HepG2 (cell line): ENCODE results near the gene VPS37D. TPM values are rescaled to one million over a fixed set of nuclear protein-coding genes. Genes with fewer than 3 reads are reported as not detected.

Source experiments
- ATAC-seq: fragments of 200-7000 bp; cut with Tn5 transposase; 3 replicates; pipeline ENCODE4 v1.9.1; 2020; ENCODE audit warnings: mild to moderate bottlenecking, moderate library complexity
- BruUV-seq: library from RNA; stranded (reverse); fragments of 400-500 nt; replicated peaks from 2 replicates; lab custom pipeline; 2021; lab: Mats Ljungman, UMichigan
- CTCF ChIA-PET: fragments of 300-600 bp; formaldehyde crosslinking; extraction: SDS; loops from one replicate; lab custom pipeline; 2021; ENCODE audit warnings: low total read pairs, inconsistent platforms, low intra/inter-chr PET ratio; lab: Yijun Ruan, JAX
- POLR2A ChIA-PET: fragments of 350-600 bp; sonication (Branson Sonifier 250); formaldehyde crosslinking; loops from one replicate; lab custom pipeline; 2020; ENCODE audit warnings: antibody characterized with exemption, inconsistent platforms; lab: Yijun Ruan, JAX
- DNase-seq: peaks from one replicate; pipeline ENCODE4 v3.0.0-alpha.2; 2015; ENCODE audit warnings: low spot score
- FAIRE-seq: peaks from 3 replicates; lab custom pipeline; 2011; peaks lifted over from hg19 to GRCh38; lab: Jason Lieb, UNC
- H2AFZ ChIP-seq: one replicate; pipeline ENCODE4 v1.6.1; 2011; ENCODE audit warnings: low read length, inconsistent platforms
- H3K27ac ChIP-seq: fragments of 300-600 bp; 3 replicates; pipeline ENCODE4 v1.8.0; 2011; ENCODE audit warnings: mixed run types, mild to moderate bottlenecking, mixed read lengths, low read length, inconsistent platforms; ENCODE audit not compliant: insufficient read depth; ENCODE audit errors: extremely low read length
- H3K27me3 ChIP-seq, 2 experiments: fragments of 200-600 bp in 1 of 2; 2 replicates in 1 of 2; 3 replicates in 1 of 2; pipeline versions ENCODE4 v1.6.0 to v1.8.0; 2011; ENCODE audit warnings: low read length in 2 of 2, mild to moderate bottlenecking in 2 of 2, moderate library complexity in 2 of 2, inconsistent platforms in 1 of 2; ENCODE audit not compliant: insufficient read depth in 2 of 2, control insufficient read depth in 1 of 2
- H3K36me3 ChIP-seq, 2 experiments: fragments of 200-600 bp in 1 of 2; replicated peaks in 1 of 2; 2 replicates in 1 of 2; 3 replicates in 1 of 2; pipeline versions ENCODE4 v1.5.1 to v1.8.0; 2011; ENCODE audit warnings: low read length in 2 of 2, inconsistent platforms in 1 of 2; ENCODE audit not compliant: insufficient read depth in 2 of 2, control insufficient read depth in 1 of 2
- H3K4me1 ChIP-seq: 2 replicates; pipeline ENCODE4 v1.5.1; 2012; ENCODE audit warnings: low read length, inconsistent platforms; ENCODE audit not compliant: insufficient read depth
- H3K4me2 ChIP-seq: 2 replicates; pipeline ENCODE4 v1.6.0; 2011; ENCODE audit warnings: low read depth, low read length, inconsistent platforms
- H3K4me3 ChIP-seq, 3 experiments: fragments of 200-600 bp in 1 of 3; sonication (generic), shearing (Covaris generic) in 1 of 3; replicated peaks in 1 of 3; 2 replicates each; pipeline ENCODE4 v1.5.1; 2011 to 2016; ENCODE audit warnings: low read length in 3 of 3, inconsistent platforms in 2 of 3, low read depth in 2 of 3, mild to moderate bottlenecking in 2 of 3, control low read depth in 1 of 3, mixed read lengths in 1 of 3; ENCODE audit not compliant: insufficient read depth in 1 of 3
- H3K79me2 ChIP-seq: one replicate; pipeline ENCODE4 v1.6.1; 2011; ENCODE audit warnings: low read length, inconsistent platforms; ENCODE audit not compliant: insufficient read depth
- H3K9ac ChIP-seq: 2 replicates; pipeline ENCODE4 v1.6.0; 2011; ENCODE audit warnings: mild to moderate bottlenecking, low read depth, low read length, inconsistent platforms; ENCODE audit not compliant: insufficient read depth
- H3K9me3 ChIP-seq: 2 replicates; pipeline ENCODE4 v1.5.1; 2012; ENCODE audit warnings: mild to moderate bottlenecking, low read length
- H4K20me1 ChIP-seq: 2 replicates; pipeline ENCODE4 v1.6.0; 2011; ENCODE audit warnings: inconsistent platforms, mild to moderate bottlenecking, low read length, moderate library complexity; ENCODE audit not compliant: insufficient read depth
- ASH2L ChIP-seq: fragments of 300-600, 200-600 bp; sonication (generic); IDR thresholded peaks from 2 replicates; pipeline ENCODE4 v1.7.0; 2017; ENCODE audit warnings: low read depth, mild to moderate bottlenecking, moderate library complexity, mixed read lengths, low read length; ENCODE audit not compliant: insufficient read length
- ETS1 ChIP-seq: sonication (generic); formaldehyde crosslinking; IDR thresholded peaks from 2 replicates; pipeline ENCODE4 v1.4.0; 2020; ENCODE audit warnings: missing genetic modification reagents
- MAFG ChIP-seq: sonication (generic); formaldehyde crosslinking; IDR thresholded peaks from 2 replicates; pipeline ENCODE4 v1.5.1; 2020; ENCODE audit warnings: mild to moderate bottlenecking, missing genetic modification reagents
- ZNF446 ChIP-seq: sonication (generic); formaldehyde crosslinking; IDR thresholded peaks from 2 replicates; pipeline ENCODE4 v1.5.0; 2020; ENCODE audit warnings: mild to moderate bottlenecking, missing genetic modification reagents
- WGBS: methylation state at CpG from one replicate; pipeline ENCODE4 v1.1.6; 2017; ENCODE audit warnings: low lambda C conversion rate; 5-methylcytosine and 5-hydroxymethylcytosine counted together
- in situ Hi-C: cut with HindIII; loops from 2 replicates; pipeline ENCODE4 v1.10.0; 2017; ENCODE audit warnings: low pct_unique_long_range_greater_than_20kb; ENCODE audit not compliant: extremely low pct_ligation_motif_present
- intact Hi-C: fragments of 100-400 bp; cut with micrococcal nuclease; formaldehyde crosslinking; loops from one replicate; pipeline ENCODE4 v1.10.0; 2022; ENCODE audit not compliant: unreplicated experiment
- polyA plus RNA-seq, 8 experiments: library from polyadenylated mRNA; depleted of rRNA in 3 of 8; stranded (reverse) in 7 of 8; unstranded in 1 of 8; fragments of >200 nt; fragmentation: Illumina TruSeq in 4 of 8; extraction: Trizol in 4 of 8; gene quantifications; 2 replicates each; pipeline versions ENCODE4 v1.2.1 to v1.2.3, GENCODE V29; 2011 to 2016; ENCODE audit warnings: low read depth in 4 of 8, missing spikeins in 1 of 8, mixed read lengths in 1 of 8; ENCODE audit not compliant: insufficient read depth in 1 of 8
- total RNA-seq, 5 experiments: library from RNA; depleted of rRNA; stranded (reverse); fragments of >200 nt; fragmentation: Illumina TruSeq; extraction: Trizol; gene quantifications; 2 replicates each; pipeline ENCODE4 v1.2.3, GENCODE V29; 2016; ENCODE audit warnings: low read depth in 1 of 5
- TF ChIP-seq, protein P1 (sequence below): sonication (generic); formaldehyde crosslinking; IDR thresholded peaks from 2 replicates; pipeline ENCODE4 v1.5.1; 2020; ENCODE audit warnings: missing genetic modification reagents, mild to moderate bottlenecking, borderline replicate concordance
- TF ChIP-seq, protein P2 (sequence below): sonication (generic); formaldehyde crosslinking; IDR thresholded peaks from 2 replicates; pipeline ENCODE4 v1.4.0; 2020; ENCODE audit warnings: mild to moderate bottlenecking, missing genetic modification reagents

The VPS37D gene
- total and polyA plus RNA-seq, 2 of the 13 experiments (the other 11 are each of a cell fraction or from before 2014, with no cell fraction given) = 3.8 to 6.3 TPM

DNA sequence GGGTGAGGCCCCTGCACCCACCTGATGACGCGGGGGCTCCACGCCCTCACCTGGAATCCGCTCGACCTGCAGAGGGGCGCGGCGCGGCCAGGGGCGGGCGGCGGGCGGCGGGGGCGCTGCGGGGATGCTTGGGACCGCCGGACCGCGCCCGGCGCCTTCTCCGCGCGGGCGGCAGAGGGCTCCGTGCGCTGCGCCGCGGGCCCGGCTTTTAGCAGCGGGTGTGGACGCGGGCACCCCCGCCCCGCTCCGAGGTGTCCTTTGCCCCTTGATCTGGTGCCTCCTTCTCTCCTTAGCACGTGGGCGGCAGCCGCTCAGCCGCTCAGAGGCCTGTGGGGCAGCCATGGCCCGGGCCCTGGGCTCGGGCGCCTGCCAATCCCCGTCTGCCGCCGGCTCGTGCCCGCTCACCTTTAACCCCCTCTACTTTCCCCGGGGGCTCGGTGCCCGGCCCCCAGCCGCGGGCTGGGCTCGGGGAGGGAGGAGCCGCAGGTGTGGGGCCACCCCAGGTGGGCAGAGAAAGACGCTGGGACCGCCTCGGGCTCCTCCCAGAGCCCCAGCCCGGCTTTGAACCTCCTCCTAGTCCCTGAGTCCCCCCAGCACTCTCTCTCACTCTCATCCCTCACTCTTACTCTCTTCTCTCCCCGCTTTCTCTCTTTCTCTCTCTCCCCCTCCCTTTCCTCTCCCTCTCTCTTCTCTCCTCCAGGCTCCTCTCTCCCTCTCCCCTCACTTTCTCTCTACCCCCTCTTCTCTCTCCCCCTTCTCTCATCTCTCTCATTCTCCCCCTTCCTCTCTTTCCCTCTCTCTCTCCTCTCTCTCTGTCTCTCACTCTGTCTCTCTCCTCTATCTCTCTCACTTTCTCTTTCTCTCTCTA is 19.7 kb upstream of the VPS37D start (continued):
- no peak for TF ChIP-seq ETS1 (CRISPR knock-in tag)
- TF ChIP-seq, protein P1, sequence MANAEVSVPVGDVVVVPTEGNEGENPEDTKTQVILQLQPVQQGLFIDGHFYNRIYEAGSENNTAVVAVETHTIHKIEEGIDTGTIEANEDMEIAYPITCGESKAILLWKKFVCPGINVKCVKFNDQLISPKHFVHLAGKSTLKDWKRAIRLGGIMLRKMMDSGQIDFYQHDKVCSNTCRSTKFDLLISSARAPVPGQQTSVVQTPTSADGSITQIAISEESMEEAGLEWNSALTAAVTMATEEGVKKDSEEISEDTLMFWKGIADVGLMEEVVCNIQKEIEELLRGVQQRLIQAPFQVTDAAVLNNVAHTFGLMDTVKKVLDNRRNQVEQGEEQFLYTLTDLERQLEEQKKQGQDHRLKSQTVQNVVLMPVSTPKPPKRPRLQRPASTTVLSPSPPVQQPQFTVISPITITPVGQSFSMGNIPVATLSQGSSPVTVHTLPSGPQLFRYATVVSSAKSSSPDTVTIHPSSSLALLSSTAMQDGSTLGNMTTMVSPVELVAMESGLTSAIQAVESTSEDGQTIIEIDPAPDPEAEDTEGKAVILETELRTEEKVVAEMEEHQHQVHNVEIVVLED (CRISPR knock-in tag) = no peak
- TF ChIP-seq ZNF446 = no peak
- TF ChIP-seq, all 625 proteins: peak for 214

DNA sequence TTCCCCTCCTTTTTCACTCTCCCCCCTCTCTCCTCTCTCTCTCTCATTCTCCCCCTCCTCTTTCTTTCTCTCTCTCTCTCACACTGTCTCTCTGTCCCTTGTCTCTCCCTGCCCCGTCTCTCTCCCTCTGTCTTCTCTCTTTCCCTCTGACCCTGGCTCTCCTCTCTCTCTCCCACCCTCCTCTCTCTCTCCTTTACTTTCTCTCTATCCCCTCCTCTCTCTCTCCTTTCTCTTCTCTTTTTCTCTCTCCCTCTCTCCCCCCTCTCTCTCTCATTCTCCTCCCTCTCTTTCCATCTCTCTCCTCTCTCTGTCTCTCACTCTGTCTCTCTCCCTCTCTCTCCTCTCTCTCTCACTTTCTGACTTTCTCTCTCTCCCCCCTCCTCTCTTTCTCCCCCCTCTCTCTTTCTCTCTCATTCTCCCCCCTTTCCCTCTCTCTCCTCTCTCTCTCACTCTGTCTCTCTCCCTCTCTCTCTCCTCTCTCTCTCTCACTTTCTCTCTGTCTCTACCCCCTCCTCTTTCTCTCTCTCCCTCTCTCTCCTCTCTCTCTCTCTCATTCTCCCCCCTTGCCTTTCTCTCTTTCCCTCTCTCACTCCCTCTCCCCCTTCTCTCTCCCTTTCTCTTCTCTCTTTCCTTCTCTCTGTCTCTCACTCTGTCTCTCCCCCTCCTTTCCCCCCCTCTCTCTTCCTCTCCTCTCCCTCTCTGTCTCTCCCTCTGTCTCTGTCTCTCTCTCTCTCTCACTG is 18.9 kb upstream of the VPS37D start:
- POLR2A ChIA-PET = no interaction called here
- WGBS = 6% methylated on average over 1 of the region's 1 CpG
- Histone ChIP-seq H3K4me1 (peaks cover 82% of the 10 kb centered on the region), H3K4me3 (peak overlapping the region in 1 of 3 experiments; percentile 73; a peak in 4 of 6 replicates), H3K9me3 (no peaks in the 10 kb centered on the region), H3K27me3 (peaks cover 3 to 12% of the 10 kb centered on the region in 2 experiments; a peak in 3 of 5 replicates), H4K20me1 (no peaks in the 10 kb centered on the region), H3K27ac (no peak overlapping the region), H3K9ac (peak overlapping the region; percentile 66; the same call in 1 of the 2 replicates), H2AFZ (no peak overlapping the region), H3K79me2 (no peaks in the 10 kb centered on the region), H3K36me3 (no peaks in the 10 kb centered on the region), H3K4me2 (peak overlapping the region; percentile 81)
- ATAC-seq = no peak
- no peak for FAIRE-seq
- TF ChIP-seq ASH2L (no peak), MAFG (CRISPR knock-in tag) (no peak)
- TF ChIP-seq, protein P2, sequence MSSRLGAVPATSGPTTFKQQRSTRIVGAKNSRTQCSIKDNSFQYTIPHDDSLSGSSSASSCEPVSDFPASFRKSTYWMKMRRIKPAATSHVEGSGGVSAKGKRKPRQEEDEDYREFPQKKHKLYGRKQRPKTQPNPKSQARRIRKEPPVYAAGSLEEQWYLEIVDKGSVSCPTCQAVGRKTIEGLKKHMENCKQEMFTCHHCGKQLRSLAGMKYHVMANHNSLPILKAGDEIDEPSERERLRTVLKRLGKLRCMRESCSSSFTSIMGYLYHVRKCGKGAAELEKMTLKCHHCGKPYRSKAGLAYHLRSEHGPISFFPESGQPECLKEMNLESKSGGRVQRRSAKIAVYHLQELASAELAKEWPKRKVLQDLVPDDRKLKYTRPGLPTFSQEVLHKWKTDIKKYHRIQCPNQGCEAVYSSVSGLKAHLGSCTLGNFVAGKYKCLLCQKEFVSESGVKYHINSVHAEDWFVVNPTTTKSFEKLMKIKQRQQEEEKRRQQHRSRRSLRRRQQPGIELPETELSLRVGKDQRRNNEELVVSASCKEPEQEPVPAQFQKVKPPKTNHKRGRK (CRISPR knock-in tag) = peak; percentile 90
- BruUV-seq = no TSS peak
- CTCF ChIA-PET = interaction anchor here (0.7 kb wide), 1 partner anchor 86 kb away, joined by 3 read pairs; no protein-coding TSS in a partner anchor
- no peak for DNase-seq
- intact Hi-C loops = no loop called here
- in situ Hi-C loops = no loop called here
